ENCODE results near the gene SLC12A4.

Gene SLC12A4

GRCh38 chr16:67902831-67903230 lies 65.6 kb downstream of the SLC12A4 start:
- H3K4me3 ChIP-seq (ENCODE audit: control insufficient read depth, low read depth, low read length) = no peak overlapping the region
- no peak for TF ChIP-seq CTCF (IDR thresholded peaks at IDR 0.05; ENCODE audit: control insufficient read depth, insufficient read depth, low read depth, low read length, missing control alignments)
- DNase-seq (ENCODE audit: low read depth) = no peak

DNA sequence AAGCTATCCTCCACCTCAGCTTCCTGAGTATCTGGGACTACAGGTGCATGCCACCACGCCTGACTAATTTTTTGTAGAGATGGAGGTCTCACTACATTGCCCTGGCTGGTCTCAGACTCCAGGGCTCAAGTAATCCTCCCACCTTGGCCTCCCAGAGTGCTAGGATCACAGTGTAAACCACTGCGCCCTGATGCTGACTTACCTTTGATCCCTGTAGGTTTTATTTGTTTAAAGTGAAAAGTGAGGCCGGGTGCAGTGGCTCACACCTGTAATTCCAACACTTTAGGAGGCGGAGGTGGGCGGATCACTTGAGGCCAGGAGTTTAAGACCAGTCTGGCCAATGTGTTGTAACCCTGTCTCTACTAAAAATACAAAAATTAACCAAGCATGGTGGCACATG lies 66.7 kb downstream of the SLC12A4 start:
- H3K4me3 ChIP-seq (ENCODE audit: control insufficient read depth, low read depth, low read length) = no peak overlapping the region
- no peak for TF ChIP-seq CTCF (IDR thresholded peaks at IDR 0.05; ENCODE audit: control insufficient read depth, insufficient read depth, low read depth, low read length, missing control alignments)
- no peak for DNase-seq (ENCODE audit: low read depth)

DNA sequence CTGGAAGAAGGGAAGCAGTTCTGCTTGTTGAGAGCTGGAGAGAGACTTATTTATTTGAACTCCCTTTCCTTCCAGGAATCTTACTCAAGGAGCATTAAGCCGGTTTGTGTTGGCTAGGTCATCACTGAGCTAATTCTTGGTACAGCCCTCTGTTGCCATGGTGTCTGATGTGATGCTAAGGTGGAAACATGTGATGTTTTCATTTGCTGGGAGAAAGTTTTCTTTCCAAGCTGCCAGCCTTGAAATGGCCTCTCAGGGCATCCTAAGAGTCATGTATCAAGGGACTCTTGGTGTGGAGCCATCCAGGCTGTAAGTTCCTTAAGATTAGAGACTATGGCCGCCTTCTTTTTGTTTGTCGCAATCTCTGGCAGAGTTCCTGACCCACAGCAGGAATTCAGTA lies 71.2 kb downstream of the SLC12A4 start:
- TF ChIP-seq CTCF (IDR thresholded peaks at IDR 0.05; ENCODE audit: control insufficient read depth, insufficient read depth, low read depth, low read length, missing control alignments) = no peak
- DNase-seq (ENCODE audit: low read depth) = no peak
- H3K4me3 ChIP-seq (ENCODE audit: control insufficient read depth, low read depth, low read length) = no peak overlapping the region

DNA sequence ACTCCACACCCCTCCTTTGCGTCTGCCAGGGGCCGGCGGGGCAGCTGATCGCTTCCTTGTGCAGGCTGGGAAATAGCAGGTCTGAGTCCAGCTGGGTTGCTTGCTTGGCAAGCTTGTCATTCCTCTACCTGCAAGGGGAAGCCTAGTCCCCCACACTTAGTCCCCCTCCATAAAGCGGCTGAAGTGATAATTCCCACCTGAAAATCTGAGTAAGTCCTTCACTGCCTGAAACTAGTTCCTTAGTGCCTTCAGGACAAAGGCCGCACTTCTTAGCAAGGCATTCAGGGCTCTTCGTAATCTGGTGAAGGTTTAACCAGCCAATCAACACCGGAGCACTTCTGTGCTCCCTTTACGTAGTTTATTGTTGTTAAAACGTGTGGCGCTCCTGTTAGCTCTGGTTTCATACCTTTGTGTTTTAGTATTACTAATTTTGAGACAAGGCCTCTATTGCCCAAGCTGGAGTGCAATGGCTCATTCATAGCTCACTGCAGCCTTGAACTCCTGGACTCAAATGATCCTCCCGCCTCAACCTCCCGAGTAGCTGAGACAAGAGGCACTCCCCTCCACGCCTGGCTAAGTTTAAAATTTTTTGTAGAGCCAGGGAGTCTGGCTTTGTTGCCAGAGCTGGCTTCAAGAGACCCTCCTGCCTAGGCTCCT lies 74.6 kb downstream of the SLC12A4 start:
- DNase-seq (ENCODE audit: low read depth) = no peak

More for the DNA sequence above, 74.6 kb downstream of the SLC12A4 start:
- peak overlapping the region; percentile 86 for H3K4me3 ChIP-seq (ENCODE audit: control insufficient read depth, low read depth, low read length)
- no peak for TF ChIP-seq CTCF (IDR thresholded peaks at IDR 0.05; ENCODE audit: control insufficient read depth, insufficient read depth, low read depth, low read length, missing control alignments)
